GM15510 (cell line): ENCODE measurements around the gene SLC2A4.

ENCODE experiments used
- POLR2A ChIP-seq: IDR thresholded peaks from 3 replicates; pipeline ENCODE4 v1.6.1; 2011; ENCODE audit warnings: borderline replicate concordance; ENCODE audit not compliant: insufficient read length; ENCODE audit errors: extremely low read depth

Gene SLC2A4

DNA sequence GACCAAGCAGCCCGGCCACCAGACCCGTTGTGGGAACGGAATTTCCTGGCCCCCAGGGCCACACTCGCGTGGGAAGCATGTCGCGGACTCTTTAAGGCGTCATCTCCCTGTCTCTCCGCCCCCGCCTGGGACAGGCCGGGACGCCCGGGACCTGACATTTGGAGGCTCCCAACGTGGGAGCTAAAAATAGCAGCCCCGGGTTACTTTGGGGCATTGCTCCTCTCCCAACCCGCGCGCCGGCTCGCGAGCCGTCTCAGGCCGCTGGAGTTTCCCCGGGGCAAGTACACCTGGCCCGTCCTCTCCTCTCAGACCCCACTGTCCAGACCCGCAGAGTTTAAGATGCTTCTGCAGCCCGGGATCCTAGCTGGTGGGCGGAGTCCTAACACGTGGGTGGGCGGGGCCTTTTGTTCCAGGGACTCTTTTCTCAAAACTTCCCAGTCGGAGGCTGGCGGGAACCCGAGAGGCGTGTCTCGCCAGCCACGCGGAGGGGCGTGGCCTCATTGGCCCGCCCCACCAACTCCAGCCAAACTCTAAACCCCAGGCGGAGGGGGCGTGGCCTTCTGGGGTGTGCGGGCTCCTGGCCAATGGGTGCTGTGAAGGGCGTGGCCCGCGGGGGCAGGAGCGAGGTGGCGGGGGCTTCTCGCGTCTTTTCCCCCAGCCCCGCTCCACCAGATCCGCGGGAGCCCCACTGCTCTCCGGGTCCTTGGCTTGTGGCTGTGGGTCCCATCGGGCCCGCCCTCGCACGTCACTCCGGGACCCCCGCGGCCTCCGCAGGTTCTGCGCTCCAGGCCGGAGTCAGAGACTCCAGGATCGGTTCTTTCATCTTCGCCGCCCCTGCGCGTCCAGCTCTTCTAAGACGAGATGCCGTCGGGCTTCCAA lies at the start of gene SLC2A4:
SLC2A4 (plus strand) TSS at position 645 of the 879 bp plus-strand sequence; CDS start at position 862, 217 bp downstream.
- no peak for TF ChIP-seq POLR2A

DNA sequence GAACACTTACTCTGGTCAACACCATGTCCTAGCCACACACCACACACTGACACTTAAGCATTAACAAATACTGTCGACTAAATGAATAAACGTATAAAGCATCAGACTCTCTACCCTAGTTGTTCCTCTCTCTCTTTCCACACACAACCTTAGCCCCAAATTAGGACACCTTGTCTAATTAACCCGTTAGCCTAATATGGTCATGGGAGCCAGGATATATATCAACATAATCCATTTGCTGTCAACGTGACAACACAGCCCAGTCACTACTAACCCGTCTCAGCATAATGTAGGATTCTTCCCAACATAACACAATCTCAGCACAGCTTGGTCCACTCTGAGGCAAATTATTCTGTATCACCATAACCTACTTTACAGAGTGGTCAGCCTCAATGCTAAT lies 49.4 kb upstream of the SLC2A4 start:
- TF ChIP-seq POLR2A = no peak

DNA sequence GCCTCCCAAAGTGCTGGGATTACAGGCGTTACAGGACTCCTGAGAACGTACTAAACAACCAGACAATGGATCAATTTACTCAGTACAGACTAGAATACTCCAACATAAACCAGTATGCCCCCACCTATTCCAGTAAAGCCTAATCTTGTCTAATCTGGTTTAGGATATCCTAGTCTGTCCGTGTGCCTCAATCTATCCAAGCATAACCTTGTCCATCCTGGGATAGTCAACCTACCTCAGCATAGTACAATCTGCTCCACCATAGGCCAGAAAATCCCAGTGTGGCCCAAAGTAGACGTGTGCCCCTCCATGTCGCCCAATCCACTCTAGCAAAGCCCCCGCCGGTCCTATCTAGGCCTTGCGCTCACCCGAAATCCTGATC lies 47.8 kb upstream of the SLC2A4 start:
- TF ChIP-seq POLR2A = no peak

DNA sequence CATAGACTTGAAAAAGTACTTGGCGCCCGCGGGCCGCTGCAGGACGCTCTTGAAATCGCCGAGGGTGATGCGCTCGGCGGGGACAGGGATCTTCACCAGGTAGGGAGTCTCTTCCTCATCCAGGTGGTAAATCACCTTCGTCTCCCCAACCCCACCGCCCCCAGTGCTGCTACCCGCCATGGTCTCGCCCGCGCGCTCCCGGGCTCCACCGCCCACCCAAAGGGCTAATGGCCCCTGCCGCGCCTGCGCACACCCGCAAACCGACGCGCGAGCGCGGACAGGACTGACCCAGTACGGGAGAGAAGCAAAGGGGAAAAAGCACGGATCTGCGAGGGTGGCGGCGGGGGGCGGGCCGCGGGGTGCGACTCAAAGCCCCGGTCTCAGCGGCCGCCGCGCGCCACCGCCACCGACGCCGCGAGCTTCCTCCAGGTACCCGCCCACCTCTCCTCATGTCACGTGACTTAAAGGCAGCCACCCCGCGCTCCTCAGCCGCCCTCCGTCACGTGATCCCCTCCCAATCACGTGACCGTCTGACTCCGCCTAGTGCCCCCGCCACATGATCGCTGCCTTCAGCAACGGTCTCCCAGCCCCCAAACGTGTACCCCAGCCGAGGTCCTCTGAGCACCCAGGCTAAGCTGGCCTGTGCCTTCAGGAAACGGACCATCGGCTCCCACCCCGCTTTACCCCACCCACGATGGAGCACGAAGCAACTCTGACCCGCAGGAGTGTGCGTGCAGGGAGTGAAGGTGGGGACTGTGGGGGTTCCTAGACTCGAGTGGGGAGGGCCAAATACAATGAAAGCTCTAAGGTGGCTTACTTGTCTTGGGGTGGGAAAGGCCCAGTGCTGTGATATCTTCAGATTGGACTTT lies 47.2 kb upstream of the SLC2A4 start, which contains the start of gene DVL2:
DVL2 (minus strand) TSS at position 435 of the 869 bp plus-strand sequence; CDS start at position 180, 255 bp downstream.
- TF ChIP-seq POLR2A = peak; percentile 78

DNA sequence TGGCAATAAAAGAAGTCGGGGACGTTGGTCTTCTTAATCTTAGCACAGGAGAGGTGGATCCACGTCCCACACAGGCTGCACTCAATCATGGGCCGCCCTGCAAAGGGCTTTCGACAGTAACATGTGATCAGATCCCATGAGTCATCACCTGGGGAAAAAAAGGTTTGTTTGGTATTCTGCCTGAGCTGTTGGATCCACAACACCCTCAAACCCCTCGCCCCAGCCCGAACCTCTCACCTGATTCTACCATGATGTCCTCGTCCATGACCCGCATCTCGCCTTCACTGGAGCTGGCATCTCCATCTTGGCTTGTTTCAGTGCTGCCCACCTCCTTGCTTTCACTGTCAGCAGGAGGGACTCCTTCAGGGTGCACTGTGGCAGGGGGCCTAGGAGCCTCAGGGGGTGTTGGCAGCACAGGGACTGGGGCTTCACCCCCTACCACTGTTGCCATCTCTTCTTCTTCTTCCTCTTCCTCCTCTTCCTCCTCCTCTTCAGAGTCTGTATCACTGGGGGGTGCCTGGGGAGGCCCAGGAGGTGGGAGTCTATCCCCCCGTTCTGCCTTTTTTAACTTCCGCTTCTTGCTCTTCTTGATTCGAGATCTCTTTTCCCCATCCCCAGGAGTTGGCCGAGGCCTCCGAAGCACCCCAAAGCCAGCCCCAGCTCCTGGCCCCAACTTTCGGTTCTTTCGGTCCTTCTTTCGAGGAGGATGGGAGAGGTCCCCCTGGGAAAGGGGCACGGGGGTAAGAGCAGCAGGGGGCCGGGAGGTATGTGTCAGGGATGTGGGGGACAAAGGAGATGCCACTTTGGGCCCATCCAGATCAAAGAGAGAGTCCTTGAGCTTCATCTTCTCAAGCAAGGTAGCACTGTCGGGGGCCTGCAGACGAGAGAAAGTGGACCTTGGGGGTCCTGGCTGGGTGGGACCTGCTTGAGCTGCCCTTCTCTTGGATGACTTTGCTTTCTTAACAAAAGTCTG lies 45.5 kb upstream of the SLC2A4 start:
- TF ChIP-seq POLR2A = no peak

DNA sequence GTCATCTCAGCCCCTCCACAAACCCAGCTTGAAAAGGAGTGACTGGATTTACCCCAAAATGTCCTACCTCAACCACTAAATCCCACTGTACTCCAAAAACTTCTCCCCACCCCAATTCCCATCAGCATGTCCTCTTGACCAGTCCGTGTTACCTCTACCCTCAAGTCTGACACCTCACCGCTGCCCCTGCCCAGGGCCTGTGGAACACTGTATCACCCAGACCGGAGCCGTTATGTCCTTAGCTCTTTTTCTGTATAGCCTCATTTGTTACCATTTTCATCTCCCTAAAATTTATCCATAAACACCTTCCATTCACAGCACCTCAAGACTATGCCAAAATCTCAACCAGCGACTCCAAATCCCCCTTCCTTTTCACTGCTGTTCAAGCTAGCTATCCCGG lies 44.7 kb upstream of the SLC2A4 start:
- no peak for TF ChIP-seq POLR2A

DNA sequence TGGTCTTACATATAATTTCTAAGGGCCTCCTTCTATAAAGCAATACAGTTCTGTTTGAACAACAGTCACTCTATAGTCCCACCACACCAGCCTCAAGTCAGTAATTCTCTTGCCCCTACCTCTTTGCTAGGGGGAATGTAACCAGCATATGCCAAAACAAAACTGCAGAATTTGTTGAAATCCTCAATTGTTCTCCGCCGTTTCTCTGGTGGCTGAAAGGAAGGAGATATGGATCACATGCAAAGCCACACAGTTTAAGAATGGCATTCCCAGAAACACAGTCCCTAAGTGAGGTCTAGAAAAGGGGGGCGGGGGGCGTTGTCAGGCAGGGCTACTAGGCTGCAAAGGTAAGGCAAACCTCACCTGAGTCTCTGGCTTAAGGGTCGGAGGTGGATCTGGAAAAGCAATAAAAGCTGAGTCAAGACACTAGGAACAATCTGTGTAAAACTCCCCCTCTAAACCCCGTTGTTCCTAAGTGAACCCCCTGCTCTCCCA lies 44.2 kb upstream of the SLC2A4 start:
- TF ChIP-seq POLR2A = no peak

DNA sequence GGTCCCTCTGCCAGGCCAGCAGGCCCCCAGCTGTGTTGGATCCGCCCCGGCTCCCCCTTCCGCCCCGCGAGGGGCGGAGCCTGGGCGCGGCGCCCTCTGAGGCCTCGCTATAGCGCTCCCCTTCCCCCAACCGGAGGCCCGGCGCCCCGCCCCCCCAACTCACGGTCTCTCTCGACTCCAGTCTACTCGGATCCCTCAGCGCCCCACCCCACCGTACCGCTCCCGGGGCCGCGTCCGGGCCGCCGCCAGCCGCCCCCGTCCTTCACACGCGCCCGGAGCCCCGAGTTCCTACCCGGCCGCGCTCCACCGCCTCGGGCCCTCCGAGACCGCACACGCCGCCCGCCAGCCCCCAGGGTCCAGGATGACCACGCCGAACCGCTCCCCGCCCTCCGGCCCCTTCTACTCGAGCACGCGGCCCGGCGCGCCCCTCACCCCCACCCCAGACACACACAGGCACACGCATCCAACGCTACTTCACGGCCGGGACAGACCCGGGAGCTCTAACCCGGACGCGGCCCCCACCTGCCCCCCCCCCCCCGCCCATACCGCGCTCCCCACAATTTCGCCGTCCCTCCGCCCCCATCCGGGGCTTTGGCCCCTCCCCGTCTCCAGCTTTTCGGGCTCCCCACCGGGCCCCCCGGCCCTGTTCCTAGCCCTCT lies 43.6 kb upstream of the SLC2A4 start:
- TF ChIP-seq POLR2A = peak; percentile 57

DNA sequence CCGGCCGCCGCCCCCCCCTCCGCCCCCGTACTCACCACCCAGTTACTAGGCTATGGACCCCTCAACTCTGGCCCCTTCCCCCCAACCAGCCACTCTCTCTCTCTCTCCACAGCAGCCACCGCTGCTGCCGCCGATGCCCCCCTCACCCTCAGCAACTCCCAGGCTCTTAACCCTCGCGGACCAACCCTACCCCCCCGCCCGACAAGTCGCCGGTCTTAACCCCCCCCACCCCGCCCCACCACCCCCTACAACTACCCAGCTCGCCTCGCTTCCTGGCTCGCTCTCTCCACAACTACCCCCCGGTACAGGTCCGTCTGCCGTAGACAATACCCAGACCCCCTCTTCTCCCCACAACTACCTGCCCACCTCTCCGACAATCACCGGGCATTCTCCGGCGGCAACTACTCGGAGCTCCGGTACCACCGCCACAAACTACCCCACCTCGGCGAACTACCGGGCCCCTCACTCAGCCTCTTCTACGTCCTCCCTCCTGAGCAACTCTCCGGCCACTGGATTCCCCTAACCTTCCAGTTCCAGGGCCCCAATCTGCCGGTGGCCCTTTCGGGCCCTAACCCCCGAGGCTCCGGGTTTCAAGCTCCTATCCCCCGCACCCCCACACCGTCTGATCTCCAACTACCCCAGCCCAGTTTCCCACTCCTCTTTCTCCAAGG lies 43.0 kb upstream of the SLC2A4 start:
- no peak for TF ChIP-seq POLR2A

DNA sequence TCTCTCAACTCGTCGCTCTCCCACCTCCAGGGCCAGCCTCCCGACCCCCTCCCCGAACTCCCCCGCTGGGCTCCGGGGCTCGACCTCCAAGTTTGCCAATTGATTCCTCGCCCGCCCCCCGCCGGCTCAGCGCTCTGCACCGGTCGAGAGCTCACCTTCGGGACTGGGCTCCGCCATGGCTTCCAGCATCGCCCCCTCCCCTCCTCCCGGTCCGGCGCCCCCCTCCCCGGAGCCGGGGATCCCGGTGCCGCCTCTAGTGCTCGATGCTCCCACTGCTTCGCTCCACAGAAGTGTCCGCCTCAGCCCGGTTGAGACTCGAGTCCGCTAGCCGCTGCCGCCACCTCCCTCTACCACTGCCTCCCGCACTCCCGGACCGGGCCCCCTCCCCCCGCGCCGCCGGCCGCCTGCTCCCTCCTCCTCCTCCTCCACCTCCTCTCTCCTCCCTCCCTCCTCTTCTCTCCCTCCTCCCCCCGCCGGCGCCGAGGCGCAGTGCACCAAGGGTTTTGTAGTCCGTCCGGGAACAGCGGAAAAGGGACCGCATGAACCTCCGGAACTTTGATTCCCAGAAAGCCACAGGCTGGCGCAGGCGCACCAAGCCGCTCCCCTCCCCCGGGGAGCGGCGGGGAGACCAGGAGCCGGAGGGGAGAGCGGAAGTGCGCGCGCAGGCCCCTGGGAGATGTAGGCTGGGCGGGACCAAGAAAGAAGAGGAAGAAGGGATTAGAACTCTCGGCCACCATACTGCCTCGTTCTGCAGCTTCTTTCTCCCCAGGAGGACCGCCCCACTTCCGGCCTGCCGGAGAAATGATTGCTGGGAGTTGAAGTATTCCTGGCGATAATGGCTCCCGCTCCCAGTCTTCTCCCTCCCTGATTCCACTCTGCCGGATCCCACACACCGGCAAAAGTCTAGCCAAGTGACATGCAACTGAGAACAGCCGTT lies 42.2 kb upstream of the SLC2A4 start, which contains the start of gene PHF23:
PHF23 (minus strand) TSS at position 367 of the 937 bp plus-strand sequence; CDS start at position 189, 178 bp downstream.
- TF ChIP-seq POLR2A = peak; percentile 43

DNA sequence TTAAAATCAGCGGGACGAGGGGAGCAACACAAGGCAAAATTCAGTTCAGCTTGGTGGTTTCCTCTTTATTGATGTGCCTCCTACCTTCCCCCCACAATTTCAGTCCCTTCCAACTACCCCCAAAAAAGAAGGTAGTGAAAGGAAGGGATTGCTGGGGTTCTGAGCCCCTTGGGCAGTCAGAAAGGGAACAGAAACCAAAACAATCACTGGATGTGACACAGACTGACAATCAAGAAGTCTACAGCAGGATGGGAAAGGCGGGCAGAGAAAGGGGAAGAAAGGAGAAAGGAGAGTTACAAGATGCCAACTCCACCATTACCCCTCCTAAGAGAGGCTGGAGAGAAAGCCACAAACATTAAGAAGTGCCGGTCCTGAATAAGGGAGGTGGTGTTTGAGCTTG lies 41.1 kb upstream of the SLC2A4 start:
- no peak for TF ChIP-seq POLR2A

DNA sequence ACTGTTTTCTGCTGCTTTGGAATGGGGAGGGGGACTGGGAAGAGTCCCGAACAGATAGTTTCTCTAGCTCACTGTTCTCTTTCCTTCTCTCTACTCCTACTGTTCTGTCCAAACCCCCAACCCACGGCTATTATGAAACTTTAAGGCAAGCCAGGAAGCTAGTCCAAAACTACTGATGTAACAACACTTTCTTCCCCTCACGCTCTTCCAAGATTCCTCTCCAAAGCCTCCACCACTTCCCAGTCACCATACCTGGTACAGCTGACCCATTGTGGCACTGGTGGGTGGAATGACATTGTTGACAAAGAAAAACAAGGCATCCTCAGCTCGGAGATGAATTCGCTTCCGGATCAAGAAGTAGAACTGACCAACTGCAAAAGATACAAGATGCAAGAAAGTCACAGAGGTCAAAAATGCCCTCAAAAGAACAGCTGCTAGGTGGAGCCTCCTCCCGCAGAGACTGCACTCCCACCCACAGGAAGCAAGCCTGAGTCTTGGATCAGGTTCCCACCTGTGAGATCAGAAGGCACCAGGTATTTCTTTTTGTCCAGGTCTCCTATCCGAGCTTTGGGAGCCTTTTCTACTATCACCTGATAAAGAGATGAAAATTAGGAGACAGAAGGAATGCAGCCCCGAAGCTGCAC lies 40.3 kb upstream of the SLC2A4 start:
- TF ChIP-seq POLR2A = no peak
